ENCODE results near the gene CYP2A6.
A peak's percentile ranks its signal among the peaks of the same experiment; 100 is the strongest.

CYP2A6 gene

GRCh38 chr19:40808021-40808325 is 42.3 kb downstream of the CYP2A6 start:
- Histone ChIP-seq H3K36me3 (ENCODE audit: control insufficient read depth in 1 of 2, insufficient read depth in 2 of 2, low read length in 2 of 2) (peaks cover 13 to 31% of the 10 kb centered on the region in 2 donors), H3K27me3 (ENCODE audit: control insufficient read depth in 1 of 2, insufficient read depth in 2 of 2, low read length in 2 of 2) (no peaks in the 10 kb centered on the region), H3K9me3 (ENCODE audit: control insufficient read depth in 1 of 2, low read length in 2 of 2) (no peaks in the 10 kb centered on the region), H3K4me1 (ENCODE audit: control insufficient read depth in 1 of 2, insufficient read depth in 2 of 2, low read length in 2 of 2) (peaks cover 47 to 67% of the 10 kb centered on the region in 2 donors), H3K4me3 (ENCODE audit: low read depth in 1 of 2, low read length in 2 of 2) (no peak overlapping the region), H3K27ac (ENCODE audit: low read depth, low read length) (no peak overlapping the region), H3K9ac (ENCODE audit: low read depth in 1 of 2, low read length in 2 of 2) (no peak overlapping the region)

- Histone ChIP-seq H3K9me3 (ENCODE audit: control insufficient read depth in 1 of 2, low read length in 2 of 2) (no peaks in the 10 kb centered on the region), H3K9ac (ENCODE audit: low read depth in 1 of 2, low read length in 2 of 2) (no peak overlapping the region), H3K27ac (ENCODE audit: low read depth, low read length) (peak overlapping the region; percentile 42), H3K27me3 (ENCODE audit: control insufficient read depth in 1 of 2, insufficient read depth in 2 of 2, low read length in 2 of 2) (no peaks in the 10 kb centered on the region), H3K36me3 (ENCODE audit: control insufficient read depth in 1 of 2, insufficient read depth in 2 of 2, low read length in 2 of 2) (peaks cover 13 to 31% of the 10 kb centered on the region in 2 donors), H3K4me1 (ENCODE audit: control insufficient read depth in 1 of 2, insufficient read depth in 2 of 2, low read length in 2 of 2) (peaks cover 53 to 70% of the 10 kb centered on the region in 2 donors), H3K4me3 (ENCODE audit: low read depth in 1 of 2, low read length in 2 of 2) (no peak overlapping the region)
Measured at GRCh38 chr19:40807147-40808020, 42.9 kb downstream of the CYP2A6 start.

- H3K4me3 ChIP-seq (ENCODE audit: low read depth in 1 of 2, low read length in 2 of 2): peak overlapping the region in 1 of 2 donors; percentile 19
- H3K36me3 ChIP-seq (ENCODE audit: control insufficient read depth in 1 of 2, insufficient read depth in 2 of 2, low read length in 2 of 2): peaks cover 13 to 36% of the 10 kb centered on the region in 2 donors
- peaks cover 60 to 71% of the 10 kb centered on the region in 2 donors for H3K4me1 ChIP-seq (ENCODE audit: control insufficient read depth in 1 of 2, insufficient read depth in 2 of 2, low read length in 2 of 2)
- no peaks in the 10 kb centered on the region for H3K27me3 ChIP-seq (ENCODE audit: control insufficient read depth in 1 of 2, insufficient read depth in 2 of 2, low read length in 2 of 2)
- H3K9ac ChIP-seq (ENCODE audit: low read depth in 1 of 2, low read length in 2 of 2): no peak overlapping the region
- peak overlapping the region; percentile 42 for H3K27ac ChIP-seq (ENCODE audit: low read depth, low read length)
- H3K9me3 ChIP-seq (ENCODE audit: control insufficient read depth in 1 of 2, low read length in 2 of 2): no peaks in the 10 kb centered on the region
Measured at GRCh38 chr19:40806423-40807146, 43.7 kb downstream of the CYP2A6 start.

- Histone ChIP-seq H3K9ac (ENCODE audit: low read depth in 1 of 2, low read length in 2 of 2) (peak overlapping the region in 1 of 2 donors; percentile 14), H3K27ac (ENCODE audit: low read depth, low read length) (no peak overlapping the region), H3K36me3 (ENCODE audit: control insufficient read depth in 1 of 2, insufficient read depth in 2 of 2, low read length in 2 of 2) (peaks cover 13 to 46% of the 10 kb centered on the region in 2 donors), H3K4me1 (ENCODE audit: control insufficient read depth in 1 of 2, insufficient read depth in 2 of 2, low read length in 2 of 2) (peaks cover 66 to 77% of the 10 kb centered on the region in 2 donors), H3K9me3 (ENCODE audit: control insufficient read depth in 1 of 2, low read length in 2 of 2) (no peaks in the 10 kb centered on the region), H3K4me3 (ENCODE audit: low read depth in 1 of 2, low read length in 2 of 2) (no peak overlapping the region), H3K27me3 (ENCODE audit: control insufficient read depth in 1 of 2, insufficient read depth in 2 of 2, low read length in 2 of 2) (no peaks in the 10 kb centered on the region)
Measured at GRCh38 chr19:40805258-40805868, 44.9 kb downstream of the CYP2A6 start.

- no peaks in the 10 kb centered on the region for H3K27me3 ChIP-seq (ENCODE audit: control insufficient read depth in 1 of 2, insufficient read depth in 2 of 2, low read length in 2 of 2)
- no peak overlapping the region for H3K27ac ChIP-seq (ENCODE audit: low read depth, low read length)
- H3K4me3 ChIP-seq (ENCODE audit: low read depth in 1 of 2, low read length in 2 of 2): no peak overlapping the region
- H3K4me1 ChIP-seq (ENCODE audit: control insufficient read depth in 1 of 2, insufficient read depth in 2 of 2, low read length in 2 of 2): peaks cover 71 to 76% of the 10 kb centered on the region in 2 donors
- H3K36me3 ChIP-seq (ENCODE audit: control insufficient read depth in 1 of 2, insufficient read depth in 2 of 2, low read length in 2 of 2): peaks cover 13 to 46% of the 10 kb centered on the region in 2 donors
- no peaks in the 10 kb centered on the region for H3K9me3 ChIP-seq (ENCODE audit: control insufficient read depth in 1 of 2, low read length in 2 of 2)
- peak overlapping the region in 1 of 2 donors; percentile 20 for H3K9ac ChIP-seq (ENCODE audit: low read depth in 1 of 2, low read length in 2 of 2)
Measured at GRCh38 chr19:40804783-40805242, 45.4 kb downstream of the CYP2A6 start.

GRCh38 chr19:40803857-40804782 is 46.1 kb downstream of the CYP2A6 start:
- no peaks in the 10 kb centered on the region for H3K27me3 ChIP-seq (ENCODE audit: control insufficient read depth in 1 of 2, insufficient read depth in 2 of 2, low read length in 2 of 2)
- H3K9ac ChIP-seq (ENCODE audit: low read depth in 1 of 2, low read length in 2 of 2): peak overlapping the region; percentile 20 to 62
- peak overlapping the region; percentile 29 to 43 for H3K4me3 ChIP-seq (ENCODE audit: low read depth in 1 of 2, low read length in 2 of 2)
- peak overlapping the region; percentile 64 for H3K27ac ChIP-seq (ENCODE audit: low read depth, low read length)
- H3K4me1 ChIP-seq (ENCODE audit: control insufficient read depth in 1 of 2, insufficient read depth in 2 of 2, low read length in 2 of 2): peaks cover 71 to 72% of the 10 kb centered on the region in 2 donors
- H3K9me3 ChIP-seq (ENCODE audit: control insufficient read depth in 1 of 2, low read length in 2 of 2): no peaks in the 10 kb centered on the region
- peaks cover 13 to 42% of the 10 kb centered on the region in 2 donors for H3K36me3 ChIP-seq (ENCODE audit: control insufficient read depth in 1 of 2, insufficient read depth in 2 of 2, low read length in 2 of 2)

GRCh38 chr19:40803170-40803856 is 46.9 kb downstream of the CYP2A6 start:
- Histone ChIP-seq H3K27me3 (ENCODE audit: control insufficient read depth in 1 of 2, insufficient read depth in 2 of 2, low read length in 2 of 2) (no peaks in the 10 kb centered on the region), H3K9me3 (ENCODE audit: control insufficient read depth in 1 of 2, low read length in 2 of 2) (no peaks in the 10 kb centered on the region), H3K9ac (ENCODE audit: low read depth in 1 of 2, low read length in 2 of 2) (peak overlapping the region; percentile 20 to 62), H3K27ac (ENCODE audit: low read depth, low read length) (peak overlapping the region; percentile 64), H3K4me3 (ENCODE audit: low read depth in 1 of 2, low read length in 2 of 2) (peak overlapping the region; percentile 29 to 43), H3K36me3 (ENCODE audit: control insufficient read depth in 1 of 2, insufficient read depth in 2 of 2, low read length in 2 of 2) (peaks cover 9 to 35% of the 10 kb centered on the region in 2 donors), H3K4me1 (ENCODE audit: control insufficient read depth in 1 of 2, insufficient read depth in 2 of 2, low read length in 2 of 2) (peaks cover 71 to 72% of the 10 kb centered on the region in 2 donors)

GRCh38 chr19:40802300-40803169 is 47.7 kb downstream of the CYP2A6 start:
- Histone ChIP-seq H3K27me3 (ENCODE audit: control insufficient read depth in 1 of 2, insufficient read depth in 2 of 2, low read length in 2 of 2) (no peaks in the 10 kb centered on the region), H3K4me3 (ENCODE audit: low read depth in 1 of 2, low read length in 2 of 2) (peak overlapping the region; percentile 43 to 65), H3K9me3 (ENCODE audit: control insufficient read depth in 1 of 2, low read length in 2 of 2) (no peaks in the 10 kb centered on the region), H3K9ac (ENCODE audit: low read depth in 1 of 2, low read length in 2 of 2) (peak overlapping the region; percentile 20 to 72), H3K27ac (ENCODE audit: low read depth, low read length) (peak overlapping the region; percentile 64), H3K36me3 (ENCODE audit: control insufficient read depth in 1 of 2, insufficient read depth in 2 of 2, low read length in 2 of 2) (peaks cover 4 to 27% of the 10 kb centered on the region in 2 donors), H3K4me1 (ENCODE audit: control insufficient read depth in 1 of 2, insufficient read depth in 2 of 2, low read length in 2 of 2) (peaks cover 79 to 80% of the 10 kb centered on the region in 2 donors)
